NCI-H1092 (cell line): ENCODE data around the gene GRAP2.

ENCODE experiments used
- DNase-seq: peaks from one replicate; lab custom pipeline; 2025; lab: John Stamatoyannopoulos, UW

GRAP2 gene

DNA sequence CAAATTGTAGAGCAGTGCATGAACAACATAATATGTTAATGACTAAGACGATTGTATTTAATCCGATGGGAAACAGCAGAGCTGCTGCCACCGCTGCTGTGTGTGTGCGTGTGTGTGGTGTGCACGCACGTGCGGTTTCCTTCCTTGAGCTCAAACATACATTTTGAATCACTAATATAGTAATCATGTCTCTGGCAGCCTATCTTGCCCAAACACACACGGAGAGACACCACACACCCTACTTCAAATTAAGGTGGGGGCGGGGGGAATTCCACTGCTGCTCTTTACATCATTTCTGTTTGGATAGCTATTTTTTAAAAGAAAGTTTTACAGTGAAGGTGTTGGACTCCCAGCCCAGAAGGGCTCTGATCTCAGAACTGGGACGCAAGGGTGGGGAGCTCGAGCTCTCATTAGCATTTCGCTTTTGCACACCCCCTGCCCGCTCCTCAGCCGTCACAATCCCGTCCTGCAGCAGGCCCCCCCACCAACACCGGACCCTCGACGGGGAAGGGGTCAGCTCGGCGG, 93.2 kb downstream of the GRAP2 start:
- no peak for DNase-seq

DNA sequence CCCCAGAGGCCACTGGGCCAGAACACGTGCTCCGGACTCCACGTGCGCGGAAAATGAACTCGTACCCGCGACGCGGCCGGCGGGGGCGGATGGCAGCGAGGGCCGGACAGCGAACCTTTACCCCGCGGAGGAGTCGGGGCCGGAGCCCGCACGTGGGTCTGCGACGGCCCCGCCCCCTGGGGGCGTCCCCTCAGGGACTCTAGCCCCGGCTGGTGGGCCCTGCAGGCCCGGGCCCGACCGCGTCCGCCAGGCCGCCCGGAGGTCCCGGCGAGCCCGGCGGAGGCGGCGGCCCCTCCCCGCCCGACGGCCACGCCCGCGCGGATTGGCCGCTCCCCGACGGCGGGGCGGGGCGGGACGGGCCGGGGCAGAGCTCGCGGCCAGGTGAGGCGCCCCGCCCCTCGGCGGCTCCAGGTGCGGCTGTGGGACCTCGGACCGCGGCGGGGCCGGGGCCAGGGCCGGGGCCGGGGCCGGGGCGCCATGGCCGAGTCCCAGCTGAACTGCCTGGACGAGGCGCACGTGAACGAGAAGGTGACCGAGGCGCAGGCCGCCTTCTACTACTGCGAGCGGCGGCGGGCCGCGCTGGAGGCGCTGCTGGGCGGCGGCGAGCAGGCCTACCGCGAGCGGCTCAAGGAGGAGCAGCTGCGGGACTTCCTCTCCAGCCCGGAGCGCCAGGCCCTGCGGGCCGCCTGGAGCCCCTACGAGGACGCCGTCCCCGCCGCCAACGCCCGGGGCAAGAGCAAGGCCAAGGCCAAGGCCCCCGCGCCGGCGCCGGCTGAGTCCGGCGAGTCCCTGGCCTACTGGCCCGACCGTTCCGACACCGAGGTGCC, 93.9 kb downstream of the GRAP2 start, which contains the start of gene FAM83F:
Gene FAM83F (plus strand): TSS at position 389 of the 827 bp plus-strand sequence. CDS start 89 bp downstream, at position 478.
- no peak for DNase-seq

DNA sequence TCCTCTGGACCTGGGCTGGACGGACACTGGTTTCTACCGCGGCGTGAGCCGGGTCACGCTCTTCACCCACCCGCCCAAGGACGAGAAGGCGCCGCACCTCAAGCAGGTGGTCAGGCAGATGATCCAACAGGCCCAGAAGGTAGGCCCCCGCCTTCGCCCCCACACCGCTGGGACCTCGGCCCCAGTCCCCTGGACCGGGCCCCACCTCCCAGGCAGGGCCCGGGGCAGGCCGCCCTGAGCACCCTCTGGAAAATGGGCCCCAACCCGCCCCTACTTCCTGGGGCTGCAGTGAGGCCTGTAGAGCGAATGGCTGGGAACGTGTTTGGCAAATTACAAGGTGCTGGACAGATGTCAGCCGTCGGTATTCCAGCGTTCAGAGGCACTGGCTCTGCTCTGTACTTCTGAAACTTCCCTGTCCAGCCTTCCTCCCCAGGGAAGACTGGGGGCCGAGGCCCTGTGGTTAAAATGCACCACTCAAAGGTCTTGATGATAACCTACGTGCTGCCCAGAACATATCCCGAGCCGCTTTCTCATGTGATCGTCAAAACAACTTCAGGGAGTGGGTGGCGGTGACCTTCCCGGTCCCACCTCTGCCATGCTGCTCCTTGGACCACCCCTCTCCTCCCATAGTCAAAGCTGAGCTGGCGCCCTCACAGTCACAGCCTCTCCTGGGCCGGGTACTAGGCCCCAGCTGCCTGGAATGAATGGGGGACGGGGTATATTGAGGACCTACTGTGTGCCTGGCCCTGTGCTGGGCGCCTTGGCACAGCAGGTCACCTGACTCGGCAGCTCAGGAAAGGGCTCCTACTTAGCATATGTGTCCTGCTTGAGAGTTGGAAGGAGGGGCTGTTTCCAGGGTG, 94.7 kb downstream of the GRAP2 start:
- no peak for DNase-seq

DNA sequence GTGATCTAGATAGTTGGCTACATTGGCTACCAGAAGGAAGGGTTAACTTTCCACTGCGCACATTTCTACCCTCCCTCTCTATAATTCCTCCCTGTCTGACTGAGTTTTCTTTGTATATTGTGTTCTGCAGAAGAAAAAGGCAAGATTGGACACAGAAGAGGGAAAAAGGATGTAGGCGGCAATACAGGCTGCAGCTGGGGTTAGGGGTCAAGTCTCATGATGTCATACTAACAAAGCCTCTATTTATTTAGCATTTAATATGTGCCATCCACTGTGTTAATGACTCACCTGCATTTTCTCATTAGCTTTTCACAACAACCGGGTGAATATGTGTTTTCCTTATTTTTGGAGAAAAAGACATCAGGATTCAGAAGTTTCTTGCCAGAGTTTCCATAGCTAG, 95.8 kb downstream of the GRAP2 start:
- DNase-seq, result no peak

DNA sequence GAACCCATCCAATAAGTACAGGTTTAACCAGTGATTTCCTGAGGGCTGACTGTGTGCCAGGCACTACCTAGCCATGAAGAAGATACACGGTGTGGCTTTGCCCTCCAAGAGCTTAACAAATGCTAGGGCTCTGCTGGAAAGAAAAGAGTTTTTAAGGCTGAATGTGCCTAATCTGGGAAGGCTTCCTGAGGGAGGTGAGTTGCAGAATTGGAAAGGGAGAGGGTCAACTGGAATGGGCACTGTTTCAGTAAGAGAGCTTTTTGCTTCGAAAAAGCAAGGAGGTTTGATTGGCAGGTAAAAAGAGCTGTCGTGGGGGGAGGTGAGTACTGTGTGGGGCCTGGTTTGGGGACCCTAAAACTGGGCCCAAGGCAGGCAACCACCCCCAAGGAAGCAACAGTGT, 96.5 kb downstream of the GRAP2 start:
- DNase-seq, result no peak

DNA sequence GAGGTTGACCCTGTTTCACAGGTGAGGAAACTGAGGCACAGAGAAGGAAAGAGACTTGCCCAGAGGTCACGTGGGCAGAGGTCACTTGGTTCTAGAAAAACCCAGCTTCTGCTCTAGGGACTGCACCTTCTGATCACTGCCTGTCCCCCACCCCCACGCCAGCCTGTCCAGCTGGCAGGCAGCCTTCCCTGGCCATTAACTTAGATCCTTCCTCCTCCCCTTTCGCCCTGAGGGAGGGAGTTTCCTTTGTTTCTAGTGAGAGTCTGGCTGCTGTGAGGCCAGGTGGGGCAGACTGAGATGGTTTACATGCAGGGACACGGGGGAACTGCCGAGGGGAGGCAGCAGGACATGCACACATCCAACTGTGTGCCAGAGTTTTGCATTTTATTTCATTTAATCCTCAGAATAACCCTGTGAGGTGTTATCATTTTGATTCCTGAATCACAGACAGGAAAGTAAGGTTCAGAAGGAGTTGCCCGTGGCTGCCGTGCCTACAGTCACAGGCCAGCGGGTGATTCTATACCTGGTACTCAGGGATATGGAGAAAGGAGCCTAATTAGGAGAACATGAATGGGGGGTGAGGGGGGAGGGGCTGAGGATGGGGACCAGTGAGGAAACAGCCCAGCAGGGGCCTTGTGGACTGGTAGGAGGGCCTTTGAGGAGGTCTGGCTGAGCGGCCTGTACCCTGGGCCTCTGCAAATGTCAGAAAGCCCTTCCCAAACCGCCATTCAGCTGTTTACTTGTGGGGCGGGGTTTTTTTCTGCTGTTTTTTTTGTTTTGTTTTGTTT, 97.2 kb downstream of the GRAP2 start:
- DNase-seq, result peak; percentile 92

DNA sequence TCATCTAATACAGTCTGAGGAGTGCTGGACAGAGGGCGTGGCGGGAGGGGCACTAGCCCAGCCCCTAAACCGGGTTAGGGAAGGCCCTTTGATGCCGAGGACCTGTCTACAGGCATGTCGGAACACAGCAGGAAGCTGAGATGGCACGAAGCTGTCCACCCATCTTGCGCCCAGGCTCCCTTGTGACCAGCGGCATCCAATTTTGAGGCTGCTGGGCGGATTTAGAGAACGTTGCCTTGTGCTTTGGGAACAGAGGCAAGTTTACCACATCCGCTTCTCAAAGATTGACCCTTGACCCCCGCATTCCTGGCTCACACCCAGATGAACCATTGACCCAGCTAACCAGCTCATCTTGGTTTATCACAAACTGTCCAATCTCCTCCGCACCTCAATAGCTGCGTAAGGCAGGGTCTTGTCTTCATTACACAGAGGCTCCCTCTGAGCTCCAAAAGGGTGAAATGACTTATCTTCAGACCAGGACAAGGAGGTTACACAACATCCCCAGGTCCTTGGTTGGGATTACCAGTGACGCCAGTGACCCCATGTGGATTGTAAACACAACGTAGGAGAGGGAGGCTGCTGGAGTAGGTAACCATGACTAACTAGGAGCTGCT, 98.4 kb downstream of the GRAP2 start:
- no peak for DNase-seq

DNA sequence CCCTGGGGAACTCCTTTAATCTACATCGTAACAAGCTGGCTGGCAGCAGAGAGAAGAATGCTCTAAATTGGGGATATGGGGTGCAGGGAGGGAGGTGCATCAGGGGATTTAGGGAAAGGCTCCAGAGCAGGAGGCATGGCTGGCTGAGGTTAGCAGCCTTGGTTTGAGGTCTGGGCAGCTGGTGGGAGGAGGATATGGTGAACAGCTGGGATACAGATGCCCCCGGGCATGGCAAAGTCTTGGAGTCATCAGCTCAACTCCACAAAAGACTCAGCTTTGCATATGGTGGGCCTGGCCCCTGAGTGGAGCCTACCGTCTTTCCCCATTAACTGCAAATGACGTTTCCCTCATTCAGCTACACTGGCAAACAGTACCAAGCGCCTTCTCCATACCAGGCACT, 99.3 kb downstream of the GRAP2 start:
- no peak for DNase-seq

DNA sequence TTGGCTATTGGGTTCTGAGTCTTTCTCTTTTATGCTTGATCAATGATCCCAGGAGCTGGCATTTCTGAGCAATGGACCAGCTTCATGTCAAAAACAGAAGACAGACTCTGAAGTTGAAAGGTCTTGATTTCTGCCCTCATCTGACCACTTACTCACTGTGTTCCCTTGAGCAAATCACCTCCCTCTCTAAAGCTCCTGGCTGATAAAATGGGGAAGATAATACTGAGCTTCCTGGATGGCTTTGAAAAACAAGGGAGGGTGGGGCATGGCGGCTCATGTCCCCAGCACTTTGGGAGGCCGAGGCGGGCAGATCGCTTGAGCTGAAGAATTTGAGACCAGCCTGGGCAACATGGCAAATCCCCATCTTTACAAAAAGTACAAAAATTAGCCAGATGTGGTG, 100.2 kb downstream of the GRAP2 start:
- no peak for DNase-seq

DNA sequence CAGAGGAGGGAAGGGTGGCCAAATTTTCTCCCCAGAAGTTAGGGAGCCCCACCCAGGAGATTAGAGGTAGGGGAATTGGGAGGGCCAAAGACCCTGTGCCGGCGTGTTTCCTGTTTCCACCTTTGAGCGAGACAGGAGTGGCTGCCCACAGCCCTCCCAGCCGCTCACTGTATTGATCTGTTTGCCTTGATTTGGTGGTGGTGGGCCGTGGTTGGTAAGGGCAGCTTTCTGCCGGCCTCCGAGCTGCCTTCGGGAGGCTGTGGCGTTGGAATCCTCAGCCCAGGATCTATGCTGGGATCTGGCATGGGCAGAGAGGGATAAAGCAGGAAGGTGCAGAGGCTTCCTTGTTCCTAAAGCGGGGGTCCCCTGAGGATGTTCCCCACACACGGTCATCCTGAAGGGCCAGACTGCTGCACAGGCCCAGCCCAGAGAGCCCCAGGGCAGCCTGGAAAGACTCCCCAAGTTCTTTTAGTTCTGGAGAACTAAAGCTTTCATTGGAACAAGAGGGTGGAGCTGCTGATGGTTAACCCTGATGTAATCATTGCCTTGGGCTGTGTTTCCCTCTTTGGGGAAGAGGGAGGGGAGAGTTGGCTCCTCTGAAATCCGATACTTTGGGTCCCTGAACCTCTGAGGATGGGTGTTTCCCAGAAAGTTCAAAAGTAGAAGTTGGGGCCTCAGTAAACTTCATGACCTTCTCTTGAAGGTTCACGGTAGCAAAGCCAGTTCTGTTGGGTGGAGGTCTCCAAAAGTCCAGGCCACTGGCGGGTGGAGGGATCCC, 101.1 kb downstream of the GRAP2 start:
- DNase-seq, result no peak

DNA sequence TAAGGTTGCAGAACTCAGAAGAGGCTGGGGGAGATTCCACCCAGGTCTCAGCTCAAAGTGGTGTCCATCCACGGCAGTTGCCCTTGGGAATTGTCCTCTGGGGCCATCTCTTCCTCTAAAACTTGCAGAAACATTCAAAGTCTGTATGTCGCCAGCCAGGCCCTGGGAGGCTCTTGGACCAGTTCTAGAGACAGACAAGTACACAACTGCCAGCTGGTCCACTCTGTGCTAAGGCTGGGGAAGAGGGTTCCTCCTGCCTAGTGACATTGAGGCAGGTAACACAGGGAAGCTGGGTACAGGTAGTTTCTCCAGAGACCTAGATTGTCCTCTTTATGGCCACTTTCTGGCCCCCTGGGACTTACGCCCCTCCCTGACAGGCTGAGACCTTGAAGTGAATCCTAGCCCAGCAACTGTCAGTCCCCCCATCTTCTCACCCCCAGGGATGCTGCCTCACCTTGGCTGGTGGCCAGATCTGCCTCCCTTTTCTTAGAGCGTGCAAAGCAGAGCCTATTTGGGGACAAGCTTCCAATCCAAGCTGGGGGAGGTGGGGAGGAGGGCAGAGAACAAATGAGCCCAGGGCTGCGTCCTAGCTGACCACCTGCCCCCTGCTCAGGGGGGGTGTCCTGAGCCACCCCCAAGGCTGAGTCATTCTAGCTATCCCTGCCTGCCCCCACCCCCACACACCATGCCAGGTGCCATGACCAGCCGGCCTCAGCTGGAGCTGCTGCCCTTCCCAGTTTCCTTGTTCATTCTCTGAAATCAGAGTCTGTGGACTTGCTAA, 102.2 kb downstream of the GRAP2 start:
- DNase-seq, result peak; percentile 16

DNA sequence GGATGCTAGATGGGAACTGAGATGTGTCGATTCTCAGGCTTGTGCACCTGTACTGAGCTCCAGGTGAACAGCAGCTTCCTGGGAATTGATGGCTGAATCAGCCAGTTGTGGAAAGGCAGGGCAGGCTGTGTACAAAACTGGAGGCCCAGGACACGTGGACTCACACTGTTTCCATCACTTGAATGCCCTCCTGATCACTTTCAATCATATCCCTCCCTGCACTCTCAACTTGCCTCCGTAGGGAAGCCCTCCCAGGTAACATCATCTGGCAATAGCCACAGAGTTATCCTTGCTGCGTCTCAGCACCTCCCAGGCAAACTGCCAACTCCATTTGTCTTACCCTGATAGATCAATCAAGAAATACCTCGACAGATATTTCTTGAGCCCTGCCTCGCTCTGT, 104.0 kb downstream of the GRAP2 start:
- no peak for DNase-seq

DNA sequence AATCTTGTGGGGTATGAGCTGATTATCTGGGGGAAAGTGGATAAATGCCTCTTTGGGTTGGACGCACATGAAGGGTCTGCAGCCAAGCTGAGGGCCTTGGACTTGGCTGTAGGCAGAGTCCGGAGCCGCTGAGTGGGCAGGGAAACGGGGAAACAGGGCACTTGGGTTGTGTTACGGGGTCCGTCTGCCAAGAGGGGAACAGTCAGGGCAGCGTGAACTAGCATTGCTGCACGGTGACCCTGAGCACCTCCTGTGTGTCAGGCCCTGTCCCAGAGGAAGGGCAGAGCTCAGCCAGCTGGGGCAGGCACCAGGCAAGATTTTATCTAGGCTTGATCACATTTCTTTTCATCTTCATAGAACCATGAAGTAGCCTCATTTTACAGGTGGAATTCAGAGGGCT, 105.8 kb downstream of the GRAP2 start:
- DNase-seq, result no peak

DNA sequence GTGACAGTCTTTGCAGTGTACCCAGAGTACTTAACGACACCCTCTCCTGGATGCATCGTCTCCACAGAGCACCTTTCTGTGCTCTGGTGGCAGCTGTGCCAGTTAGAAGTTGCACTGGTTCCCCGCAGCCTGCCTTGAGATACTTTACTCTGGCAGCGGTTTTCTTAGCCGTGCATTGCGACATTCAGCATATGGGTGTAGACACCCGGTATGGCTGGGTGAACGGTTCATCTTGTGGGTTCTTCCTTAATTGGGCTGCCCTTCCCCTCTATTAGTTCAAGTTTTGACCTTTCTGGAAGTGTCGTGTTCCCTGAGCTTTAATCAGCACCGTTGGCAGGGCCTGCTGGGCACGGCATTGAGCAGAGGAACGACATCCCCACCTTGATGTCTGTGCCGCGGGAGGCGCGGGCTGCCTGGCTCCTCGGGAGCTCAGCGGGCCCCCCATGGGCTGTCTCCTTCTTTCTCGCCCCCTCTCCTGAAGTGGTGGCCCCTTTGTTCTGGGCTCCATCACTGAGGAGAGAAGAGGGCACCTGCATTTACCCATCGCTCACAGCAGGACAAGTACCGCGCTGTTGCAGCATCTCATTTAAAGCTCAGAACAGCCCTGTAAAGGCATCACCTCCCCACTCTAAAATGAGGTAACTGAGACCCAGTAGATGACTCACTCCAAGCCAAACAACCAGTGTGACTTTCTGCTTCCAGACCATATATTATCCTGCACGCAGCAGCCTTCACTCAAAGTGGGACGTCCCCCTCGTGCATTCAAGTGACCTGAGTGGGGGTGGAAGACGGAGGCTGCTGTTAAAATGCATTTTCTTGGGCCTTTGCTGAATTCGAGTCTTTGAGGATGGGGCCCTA, 107.2 kb downstream of the GRAP2 start:
- DNase-seq, result no peak

DNA sequence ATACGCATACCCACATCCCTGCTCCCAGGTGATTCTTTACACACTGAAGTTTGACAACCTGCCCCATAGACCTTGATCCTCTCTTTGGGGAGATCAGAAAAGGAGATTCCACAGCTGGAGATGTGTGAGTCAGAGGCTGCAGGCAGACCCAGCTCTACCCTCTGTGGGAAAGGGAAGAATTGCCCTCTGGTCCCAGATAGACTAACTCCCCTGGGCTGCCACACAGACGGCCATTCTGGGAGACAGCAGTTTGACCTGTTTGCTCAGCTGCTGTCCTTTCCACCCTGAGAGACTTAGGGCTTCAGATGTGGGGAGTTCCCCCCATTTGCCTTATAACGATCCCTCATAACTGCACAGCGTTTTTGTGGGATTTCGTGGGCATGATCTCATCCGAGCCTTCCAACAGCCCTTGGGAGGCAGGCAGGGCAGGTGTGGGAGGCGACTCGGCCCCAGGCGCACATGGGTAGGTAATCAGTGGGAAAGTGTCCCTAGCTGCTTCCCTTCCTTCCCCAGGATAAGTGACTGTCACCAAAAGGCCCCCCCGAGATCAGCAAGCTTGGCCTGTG, 107.9 kb downstream of the GRAP2 start:
- DNase-seq, result no peak

DNA sequence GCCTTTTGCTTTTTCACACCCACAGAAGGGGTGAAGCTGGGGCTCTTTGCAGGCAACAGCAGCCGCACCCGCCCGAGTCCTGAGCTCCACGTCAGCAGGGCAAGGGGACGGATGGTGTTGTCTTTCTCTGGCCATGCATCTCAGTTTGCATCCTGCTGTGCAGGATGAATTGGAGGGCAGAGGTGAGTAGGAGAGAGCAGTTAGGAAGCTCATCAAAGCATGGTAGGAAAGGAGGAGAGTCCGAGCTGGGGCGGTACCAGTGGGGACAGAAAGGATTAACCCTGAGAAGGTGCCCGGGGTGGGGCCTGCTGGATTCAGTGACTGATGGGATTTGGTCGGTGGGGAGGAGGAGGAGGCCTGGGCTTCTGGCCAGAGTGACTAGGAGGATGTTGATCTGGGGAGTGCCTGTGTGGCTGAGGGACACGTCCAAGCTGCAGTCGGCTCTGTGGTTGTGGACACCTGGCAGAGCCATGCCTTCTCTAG, 108.4 kb downstream of the GRAP2 start:
- peak; percentile 67 for DNase-seq

DNA sequence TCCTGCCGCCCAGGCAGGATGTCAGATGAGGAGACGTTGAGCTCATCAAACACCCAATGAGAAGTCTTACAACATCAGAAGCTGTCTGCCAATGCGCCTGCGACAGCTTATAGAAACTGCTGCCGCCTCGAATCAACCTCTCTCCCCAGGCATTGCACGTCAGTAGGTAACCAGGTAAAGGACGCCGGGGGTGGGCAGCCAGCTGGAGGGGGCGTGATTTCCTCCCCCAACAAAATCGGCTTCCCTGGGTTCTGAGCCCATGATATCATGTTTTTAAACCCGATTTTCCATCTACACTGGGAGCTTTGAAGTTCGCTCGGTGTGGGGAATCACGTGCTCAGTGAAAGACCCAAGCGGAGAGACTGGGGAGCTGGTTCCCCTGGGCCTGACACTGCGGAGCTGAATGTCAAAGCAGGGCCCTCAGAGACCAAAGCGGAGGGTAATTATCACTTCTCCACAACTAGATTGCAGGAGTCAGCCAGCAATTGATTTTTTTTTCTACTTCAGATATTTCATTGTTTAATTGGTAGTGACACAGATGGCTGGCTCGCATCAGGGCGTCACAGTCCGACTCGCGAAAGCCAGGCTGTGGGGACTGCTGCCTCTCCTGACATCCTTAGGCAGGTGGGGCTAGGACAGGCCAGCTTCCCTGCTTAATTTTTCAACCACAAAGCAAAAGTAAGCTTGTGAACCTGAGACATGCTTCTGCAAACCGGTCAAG, 109.2 kb downstream of the GRAP2 start:
- peak; percentile 61 for DNase-seq

DNA sequence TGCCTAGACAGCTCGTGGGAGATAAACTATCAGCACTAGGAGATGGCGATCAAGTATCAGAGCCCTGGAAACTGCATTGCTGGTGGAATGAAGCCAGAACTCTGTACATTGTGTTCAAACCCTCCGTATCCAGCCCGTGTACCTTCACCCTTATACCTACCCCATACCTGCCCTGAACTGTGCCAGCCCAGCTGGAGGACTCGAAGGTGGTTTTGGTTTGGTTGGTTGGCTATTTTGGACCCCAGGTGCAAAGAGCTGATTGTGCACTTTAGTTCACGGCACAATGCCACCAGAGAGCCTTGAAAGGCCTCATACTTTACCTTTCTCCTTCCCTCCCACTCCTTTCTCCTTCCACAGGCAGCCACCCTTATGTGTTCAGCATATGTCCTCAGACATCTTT, 109.9 kb downstream of the GRAP2 start:
- peak; percentile 41 for DNase-seq
